HG02852 (cell line): ENCODE data around the gene ANKRD10.
A peak's percentile ranks its signal among the peaks of the same experiment; 100 is the strongest.
"Not testable (repeated sequence)": the region's sequence is repeated elsewhere in the genome, so short reads cannot be mapped to it uniquely, and the experiment has no call there.

Source experiments
- ATAC-seq: cut with Tn5 transposase; IDR thresholded peaks from one replicate; pipeline ENCODE4 v1.9.1; 2021; ENCODE audit warnings: mild to moderate bottlenecking, moderate library complexity; ENCODE audit not compliant: unreplicated experiment

Gene ANKRD10

GRCh38 chr13:110915057-110915873 lies at the start of gene ANKRD10:
TSS of gene ANKRD10 (minus strand) at chr13:110915069. CDS start at chr13:110914934, 135 bp downstream.
- peak; percentile 75 for ATAC-seq

- ATAC-seq, result no peak
These were observed 49.6 kb upstream of the ANKRD10 start for GRCh38 chr13:110964229-110965037.

- no peak for ATAC-seq
These were observed 48.7 kb upstream of the ANKRD10 start for GRCh38 chr13:110963554-110963970.

GRCh38 chr13:110961959-110962358 lies 47.1 kb upstream of the ANKRD10 start:
- ATAC-seq, result no peak

- ATAC-seq, result no peak
These were observed 45.3 kb upstream of the ANKRD10 start for GRCh38 chr13:110960204-110960603.

GRCh38 chr13:110957931-110958330 lies 43.1 kb upstream of the ANKRD10 start:
- ATAC-seq, result no peak

GRCh38 chr13:110957181-110957884 lies 42.5 kb upstream of the ANKRD10 start:
- no peak for ATAC-seq

- not testable (repeated sequence) for ATAC-seq
These were observed 41.3 kb upstream of the ANKRD10 start for GRCh38 chr13:110956216-110956615.

GRCh38 chr13:110955608-110956007 lies 40.7 kb upstream of the ANKRD10 start:
- ATAC-seq, result not testable (repeated sequence)

- peak; percentile 54 for ATAC-seq
These were observed 40.2 kb upstream of the ANKRD10 start for GRCh38 chr13:110955072-110955503.

- not testable (repeated sequence) for ATAC-seq
These were observed 39.7 kb upstream of the ANKRD10 start for GRCh38 chr13:110954533-110954920.

GRCh38 chr13:110953833-110954532 lies 39.1 kb upstream of the ANKRD10 start:
- no peak for ATAC-seq

GRCh38 chr13:110953416-110953815 lies 38.5 kb upstream of the ANKRD10 start:
- no peak for ATAC-seq

- ATAC-seq, result not testable (repeated sequence)
These were observed 37.3 kb upstream of the ANKRD10 start for GRCh38 chr13:110952135-110952534.

GRCh38 chr13:110950819-110951570 lies 36.1 kb upstream of the ANKRD10 start:
- no peak for ATAC-seq

- no peak for ATAC-seq
These were observed 35.5 kb upstream of the ANKRD10 start for GRCh38 chr13:110950356-110950755.

GRCh38 chr13:110949628-110950027 lies 34.8 kb upstream of the ANKRD10 start:
- no peak for ATAC-seq

- ATAC-seq, result no peak
These were observed 34.2 kb upstream of the ANKRD10 start for GRCh38 chr13:110949116-110949515.

GRCh38 chr13:110947338-110947737 lies 32.5 kb upstream of the ANKRD10 start:
- not testable (repeated sequence) for ATAC-seq
